D341Med (cell line): ENCODE results near the gene NCKAP5L.

Experiments
- DNase-seq: peaks from one replicate; pipeline ENCODE4 v3.0.0; 2012; ENCODE audit warnings: low spot score

NCKAP5L gene

GRCh38 chr12:49824895-49825294 is 3.3 kb downstream of the NCKAP5L start:
- no peak for DNase-seq

- DNase-seq, result no peak
Measured at GRCh38 chr12:49824416-49824815, 3.8 kb downstream of the NCKAP5L start.

GRCh38 chr12:49823951-49824350 is 4.3 kb downstream of the NCKAP5L start:
- DNase-seq, result no peak

GRCh38 chr12:49823350-49823749 is 4.9 kb downstream of the NCKAP5L start:
- DNase-seq, result no peak

GRCh38 chr12:49821373-49822287 is 6.6 kb downstream of the NCKAP5L start:
- no peak for DNase-seq

GRCh38 chr12:49819786-49820185 is 8.4 kb downstream of the NCKAP5L start:
- DNase-seq, result no peak

- DNase-seq, result no peak
Measured at GRCh38 chr12:49818241-49818895, 9.8 kb downstream of the NCKAP5L start.

- DNase-seq, result no peak
Measured at GRCh38 chr12:49813131-49813530, 15.1 kb downstream of the NCKAP5L start.

GRCh38 chr12:49811961-49812401 is 16.2 kb downstream of the NCKAP5L start:
- DNase-seq, result no peak

- DNase-seq, result peak; percentile 37
Measured at GRCh38 chr12:49811136-49811535, 17.1 kb downstream of the NCKAP5L start.

- DNase-seq, result no peak
Measured at GRCh38 chr12:49809906-49810389, 18.3 kb downstream of the NCKAP5L start.

- DNase-seq, result no peak
Measured at GRCh38 chr12:49809381-49809905, 18.8 kb downstream of the NCKAP5L start.

GRCh38 chr12:49808686-49809380 is 19.4 kb downstream of the NCKAP5L start:
- DNase-seq, result no peak

GRCh38 chr12:49807991-49808580 is 20.1 kb downstream of the NCKAP5L start:
- DNase-seq, result no peak

GRCh38 chr12:49806877-49807276 is 21.3 kb downstream of the NCKAP5L start:
- no peak for DNase-seq

- DNase-seq, result no peak
Measured at GRCh38 chr12:49806321-49806813, 21.8 kb downstream of the NCKAP5L start.

GRCh38 chr12:49805409-49805808 is 22.8 kb downstream of the NCKAP5L start:
- DNase-seq, result no peak

- no peak for DNase-seq
Measured at GRCh38 chr12:49804821-49805220, 23.4 kb downstream of the NCKAP5L start.

- DNase-seq, result no peak
Measured at GRCh38 chr12:49803693-49804450, 24.3 kb downstream of the NCKAP5L start.

- DNase-seq, result no peak
Measured at GRCh38 chr12:49801141-49802063, 26.8 kb downstream of the NCKAP5L start.
